HepG2 (cell line): ENCODE measurements around the gene GBA2. TPM values are rescaled to one million over a fixed set of nuclear protein-coding genes. Genes with fewer than 3 reads are reported as not detected.

Experiments
- GTF3A ChIP-seq: sonication (generic); formaldehyde crosslinking; conservative IDR thresholded peaks from 2 replicates; pipeline ENCODE4 v1.4.0; 2020; ENCODE audit warnings: mild to moderate bottlenecking, missing genetic modification reagents
- HOXA9 ChIP-seq: sonication (generic); formaldehyde crosslinking; IDR thresholded peaks from 2 replicates; pipeline ENCODE4 v1.8.1; 2022; ENCODE audit warnings: missing genetic modification reagents, mild to moderate bottlenecking, moderate library complexity, borderline replicate concordance
- HOXD1 ChIP-seq: sonication (generic); formaldehyde crosslinking; IDR thresholded peaks from 2 replicates; pipeline ENCODE4 v1.5.0; 2020; ENCODE audit warnings: missing genetic modification reagents
- MXD1 ChIP-seq: sonication (generic); formaldehyde crosslinking; IDR thresholded peaks from 2 replicates; pipeline ENCODE4 v1.4.0; 2020; ENCODE audit warnings: mild to moderate bottlenecking, missing genetic modification reagents
- PAF1 ChIP-seq: IDR thresholded peaks from 2 replicates; pipeline ENCODE4 v1.6.1; 2016; ENCODE audit warnings: missing genetic modification reagents, missing compliant biosample characterization
- RAD51 ChIP-seq: fragments of 450-650 bp; IDR thresholded peaks from 2 replicates; pipeline ENCODE4 v1.6.1; 2016; ENCODE audit warnings: borderline replicate concordance
- TEAD2 ChIP-seq: sonication (generic); formaldehyde crosslinking; IDR thresholded peaks from 2 replicates; pipeline ENCODE4 v1.9.0; 2021; ENCODE audit warnings: missing genetic modification reagents
- TEF ChIP-seq: sonication (generic); formaldehyde crosslinking; IDR thresholded peaks from 2 replicates; pipeline ENCODE4 v1.5.0; 2020; ENCODE audit warnings: missing genetic modification reagents
- THRA ChIP-seq: sonication (generic); formaldehyde crosslinking; IDR thresholded peaks from 2 replicates; pipeline ENCODE4 v1.4.0; 2020; ENCODE audit warnings: missing genetic modification reagents, borderline replicate concordance
- TMF1 ChIP-seq: sonication (generic); formaldehyde crosslinking; IDR thresholded peaks from 2 replicates; pipeline ENCODE4 v1.8.1; 2022; ENCODE audit warnings: low read depth, missing genetic modification reagents
- ZBTB7A ChIP-seq: sonication (generic); formaldehyde crosslinking; IDR thresholded peaks from 2 replicates; pipeline ENCODE4 v1.8.0; 2022; ENCODE audit warnings: mild to moderate bottlenecking, missing genetic modification reagents
- ZFP36 ChIP-seq: fragments of 150-350 bp; IDR thresholded peaks from 2 replicates; pipeline ENCODE4 v1.6.1; 2018; ENCODE audit warnings: borderline replicate concordance, low read length, low read depth; ENCODE audit not compliant: partially characterized antibody
- ZNF569 ChIP-seq: sonication (generic); formaldehyde crosslinking; IDR thresholded peaks from 2 replicates; pipeline ENCODE4 v1.5.0; 2020; ENCODE audit warnings: mild to moderate bottlenecking, missing genetic modification reagents, moderate library complexity, borderline replicate concordance
- ZNF616 ChIP-seq: sonication (generic); formaldehyde crosslinking; IDR thresholded peaks from 2 replicates; pipeline ENCODE4 v1.5.0; 2020; ENCODE audit warnings: low read depth, mild to moderate bottlenecking, missing genetic modification reagents
- ZNF83 ChIP-seq: sonication (generic); formaldehyde crosslinking; IDR thresholded peaks from 2 replicates; pipeline ENCODE4 v1.4.0; 2020; ENCODE audit warnings: missing genetic modification reagents, mild to moderate bottlenecking, borderline replicate concordance
- ZNF891 ChIP-seq: sonication (generic); formaldehyde crosslinking; IDR thresholded peaks from 2 replicates; pipeline ENCODE4 v1.5.0; 2020; ENCODE audit warnings: mild to moderate bottlenecking, missing genetic modification reagents
- polyA plus RNA-seq, 8 experiments: library from polyadenylated mRNA; depleted of rRNA in 3 of 8; stranded (reverse) in 7 of 8; unstranded in 1 of 8; fragments of >200 nt; fragmentation: Illumina TruSeq in 4 of 8; extraction: Trizol in 4 of 8; gene quantifications; 2 replicates each; pipeline versions ENCODE4 v1.2.1 to v1.2.3, GENCODE V29; 2011 to 2016; ENCODE audit warnings: low read depth in 4 of 8, missing spikeins in 1 of 8, mixed read lengths in 1 of 8; ENCODE audit not compliant: insufficient read depth in 1 of 8
- total RNA-seq, 5 experiments: library from RNA; depleted of rRNA; stranded (reverse); fragments of >200 nt; fragmentation: Illumina TruSeq; extraction: Trizol; gene quantifications; 2 replicates each; pipeline ENCODE4 v1.2.3, GENCODE V29; 2016; ENCODE audit warnings: low read depth in 1 of 5
- TF ChIP-seq, protein P1 (sequence below): sonication (generic); formaldehyde crosslinking; IDR thresholded peaks from 2 replicates; pipeline ENCODE4 v1.4.0; 2020; ENCODE audit warnings: mild to moderate bottlenecking, low read depth, missing genetic modification reagents
- TF ChIP-seq, protein P2 (sequence below): IDR thresholded peaks from 2 replicates; pipeline ENCODE4 v1.6.1; 2016; ENCODE audit warnings: low read depth, missing genetic modification reagents, missing compliant biosample characterization
- TF ChIP-seq, protein P3 (sequence below): sonication (generic); formaldehyde crosslinking; IDR thresholded peaks from 2 replicates; pipeline ENCODE4 v1.8.0; 2022; ENCODE audit warnings: mild to moderate bottlenecking, missing genetic modification reagents; ENCODE audit not compliant: insufficient replicate concordance

Gene GBA2
- total and polyA plus RNA-seq, 2 of the 13 experiments (the other 11 are each of a cell fraction or from before 2014, with no cell fraction given): 37.5 to 86.1 TPM

GRCh38 chr9:35732185-35732799, 16.7 kb downstream of the GBA2 start, which contains the start of the genes CREB3 and TLN1 (continued):
- 0 out of 2 replicates have a peak, but pooled peaks have one; percentile 46 for TF ChIP-seq THRA (CRISPR knock-in tag)
- TF ChIP-seq TEF (CRISPR knock-in tag): no peak
- TF ChIP-seq HOXD1 (CRISPR knock-in tag): peak; percentile 57; the same call in 1 of the 2 replicates
- no peak for TF ChIP-seq GTF3A
- no peak for TF ChIP-seq PAF1 (CRISPR knock-in tag)
- no peak for TF ChIP-seq TEAD2 (CRISPR knock-in tag)
- no peak for TF ChIP-seq ZBTB7A (CRISPR knock-in tag)
- TF ChIP-seq MXD1 (CRISPR knock-in tag): peak; percentile 49
- TF ChIP-seq, protein P1, sequence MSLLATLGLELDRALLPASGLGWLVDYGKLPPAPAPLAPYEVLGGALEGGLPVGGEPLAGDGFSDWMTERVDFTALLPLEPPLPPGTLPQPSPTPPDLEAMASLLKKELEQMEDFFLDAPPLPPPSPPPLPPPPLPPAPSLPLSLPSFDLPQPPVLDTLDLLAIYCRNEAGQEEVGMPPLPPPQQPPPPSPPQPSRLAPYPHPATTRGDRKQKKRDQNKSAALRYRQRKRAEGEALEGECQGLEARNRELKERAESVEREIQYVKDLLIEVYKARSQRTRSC (CRISPR knock-in tag): no peak
- TF ChIP-seq ZNF569 (CRISPR knock-in tag): no peak
- TF ChIP-seq TMF1: 0 out of 2 replicates have a peak, but pooled peaks have one; percentile 51
- TF ChIP-seq RAD51: no peak
- no peak for TF ChIP-seq ZFP36
- TF ChIP-seq, protein P2, sequence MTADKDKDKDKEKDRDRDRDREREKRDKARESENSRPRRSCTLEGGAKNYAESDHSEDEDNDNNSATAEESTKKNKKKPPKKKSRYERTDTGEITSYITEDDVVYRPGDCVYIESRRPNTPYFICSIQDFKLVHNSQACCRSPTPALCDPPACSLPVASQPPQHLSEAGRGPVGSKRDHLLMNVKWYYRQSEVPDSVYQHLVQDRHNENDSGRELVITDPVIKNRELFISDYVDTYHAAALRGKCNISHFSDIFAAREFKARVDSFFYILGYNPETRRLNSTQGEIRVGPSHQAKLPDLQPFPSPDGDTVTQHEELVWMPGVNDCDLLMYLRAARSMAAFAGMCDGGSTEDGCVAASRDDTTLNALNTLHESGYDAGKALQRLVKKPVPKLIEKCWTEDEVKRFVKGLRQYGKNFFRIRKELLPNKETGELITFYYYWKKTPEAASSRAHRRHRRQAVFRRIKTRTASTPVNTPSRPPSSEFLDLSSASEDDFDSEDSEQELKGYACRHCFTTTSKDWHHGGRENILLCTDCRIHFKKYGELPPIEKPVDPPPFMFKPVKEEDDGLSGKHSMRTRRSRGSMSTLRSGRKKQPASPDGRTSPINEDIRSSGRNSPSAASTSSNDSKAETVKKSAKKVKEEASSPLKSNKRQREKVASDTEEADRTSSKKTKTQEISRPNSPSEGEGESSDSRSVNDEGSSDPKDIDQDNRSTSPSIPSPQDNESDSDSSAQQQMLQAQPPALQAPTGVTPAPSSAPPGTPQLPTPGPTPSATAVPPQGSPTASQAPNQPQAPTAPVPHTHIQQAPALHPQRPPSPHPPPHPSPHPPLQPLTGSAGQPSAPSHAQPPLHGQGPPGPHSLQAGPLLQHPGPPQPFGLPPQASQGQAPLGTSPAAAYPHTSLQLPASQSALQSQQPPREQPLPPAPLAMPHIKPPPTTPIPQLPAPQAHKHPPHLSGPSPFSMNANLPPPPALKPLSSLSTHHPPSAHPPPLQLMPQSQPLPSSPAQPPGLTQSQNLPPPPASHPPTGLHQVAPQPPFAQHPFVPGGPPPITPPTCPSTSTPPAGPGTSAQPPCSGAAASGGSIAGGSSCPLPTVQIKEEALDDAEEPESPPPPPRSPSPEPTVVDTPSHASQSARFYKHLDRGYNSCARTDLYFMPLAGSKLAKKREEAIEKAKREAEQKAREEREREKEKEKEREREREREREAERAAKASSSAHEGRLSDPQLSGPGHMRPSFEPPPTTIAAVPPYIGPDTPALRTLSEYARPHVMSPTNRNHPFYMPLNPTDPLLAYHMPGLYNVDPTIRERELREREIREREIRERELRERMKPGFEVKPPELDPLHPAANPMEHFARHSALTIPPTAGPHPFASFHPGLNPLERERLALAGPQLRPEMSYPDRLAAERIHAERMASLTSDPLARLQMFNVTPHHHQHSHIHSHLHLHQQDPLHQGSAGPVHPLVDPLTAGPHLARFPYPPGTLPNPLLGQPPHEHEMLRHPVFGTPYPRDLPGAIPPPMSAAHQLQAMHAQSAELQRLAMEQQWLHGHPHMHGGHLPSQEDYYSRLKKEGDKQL (CRISPR knock-in tag): no peak
- TF ChIP-seq ZNF616: no peak
- no peak for TF ChIP-seq HOXA9
- TF ChIP-seq, protein P3, sequence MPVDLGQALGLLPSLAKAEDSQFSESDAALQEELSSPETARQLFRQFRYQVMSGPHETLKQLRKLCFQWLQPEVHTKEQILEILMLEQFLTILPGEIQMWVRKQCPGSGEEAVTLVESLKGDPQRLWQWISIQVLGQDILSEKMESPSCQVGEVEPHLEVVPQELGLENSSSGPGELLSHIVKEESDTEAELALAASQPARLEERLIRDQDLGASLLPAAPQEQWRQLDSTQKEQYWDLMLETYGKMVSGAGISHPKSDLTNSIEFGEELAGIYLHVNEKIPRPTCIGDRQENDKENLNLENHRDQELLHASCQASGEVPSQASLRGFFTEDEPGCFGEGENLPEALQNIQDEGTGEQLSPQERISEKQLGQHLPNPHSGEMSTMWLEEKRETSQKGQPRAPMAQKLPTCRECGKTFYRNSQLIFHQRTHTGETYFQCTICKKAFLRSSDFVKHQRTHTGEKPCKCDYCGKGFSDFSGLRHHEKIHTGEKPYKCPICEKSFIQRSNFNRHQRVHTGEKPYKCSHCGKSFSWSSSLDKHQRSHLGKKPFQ (CRISPR knock-in tag): peak; percentile 73
- peak; percentile 93 for TF ChIP-seq ZNF891 (CRISPR knock-in tag)
- TF ChIP-seq ZNF83 (CRISPR knock-in tag): no peak
